GM19328 (cell line): Measurements from ENCODE around the gene PGA4.
"Not testable (repeated sequence)": the region's sequence is repeated elsewhere in the genome, so short reads cannot be mapped to it uniquely, and the experiment has no call there.

Source experiments
- ATAC-seq: cut with Tn5 transposase; IDR thresholded peaks from one replicate; pipeline ENCODE4 v1.9.1; 2021; ENCODE audit warnings: mild to moderate bottlenecking, moderate library complexity; ENCODE audit not compliant: unreplicated experiment

The PGA4 gene

GRCh38 chr11:61222047-61222446, at the start of gene PGA4:
TSS of gene PGA4 (plus strand) at chr11:61222347. CDS start at chr11:61222401, 54 bp downstream.
- not testable (repeated sequence) for ATAC-seq

- ATAC-seq: no peak
Observed at GRCh38 chr11:61172356-61172755, 49.8 kb upstream of the PGA4 start.

GRCh38 chr11:61172888-61173287, 49.3 kb upstream of the PGA4 start:
- no peak for ATAC-seq

- no peak for ATAC-seq
Observed at GRCh38 chr11:61173456-61173855, 48.7 kb upstream of the PGA4 start.

GRCh38 chr11:61174273-61174672, 47.9 kb upstream of the PGA4 start:
- no peak for ATAC-seq

GRCh38 chr11:61174949-61175348, 47.2 kb upstream of the PGA4 start:
- no peak for ATAC-seq

GRCh38 chr11:61176446-61176845, 45.7 kb upstream of the PGA4 start:
- ATAC-seq: no peak

GRCh38 chr11:61180205-61180604, 41.9 kb upstream of the PGA4 start:
- ATAC-seq: not testable (repeated sequence)

- no peak for ATAC-seq
Observed at GRCh38 chr11:61181489-61181888, 40.7 kb upstream of the PGA4 start.

- no peak for ATAC-seq
Observed at GRCh38 chr11:61183645-61184044, 38.5 kb upstream of the PGA4 start.

- ATAC-seq: no peak
Observed at GRCh38 chr11:61186504-61186903, 35.6 kb upstream of the PGA4 start.

- ATAC-seq: no peak
Observed at GRCh38 chr11:61187505-61188130, 34.5 kb upstream of the PGA4 start.

- ATAC-seq: no peak
Observed at GRCh38 chr11:61189933-61190332, 32.2 kb upstream of the PGA4 start.

GRCh38 chr11:61193596-61193995, 28.6 kb upstream of the PGA4 start:
- ATAC-seq: no peak

- no peak for ATAC-seq
Observed at GRCh38 chr11:61194169-61194671, 27.9 kb upstream of the PGA4 start.

GRCh38 chr11:61194981-61195695, 27.0 kb upstream of the PGA4 start:
- no peak for ATAC-seq

GRCh38 chr11:61195719-61196118, 26.4 kb upstream of the PGA4 start:
- ATAC-seq: no peak

GRCh38 chr11:61198361-61198760, 23.8 kb upstream of the PGA4 start:
- ATAC-seq: no peak

- ATAC-seq: no peak
Observed at GRCh38 chr11:61198948-61199523, 23.1 kb upstream of the PGA4 start.

- no peak for ATAC-seq
Observed at GRCh38 chr11:61201476-61201875, 20.7 kb upstream of the PGA4 start.

- not testable (repeated sequence) for ATAC-seq
Observed at GRCh38 chr11:61202950-61203746, 19.0 kb upstream of the PGA4 start, which contains the start of gene PGA3. TSS of gene PGA3 (plus strand) at chr11:61203515. CDS start at chr11:61203565, 50 bp downstream.
